ENCODE data around the gene LYPD8. TPM values are rescaled to one million over a fixed set of nuclear protein-coding genes. Genes with fewer than 3 reads are reported as not detected.

Gene LYPD8
- total RNA-seq, 1 experiment from 2014 or later, result 0.74 TPM

DNA sequence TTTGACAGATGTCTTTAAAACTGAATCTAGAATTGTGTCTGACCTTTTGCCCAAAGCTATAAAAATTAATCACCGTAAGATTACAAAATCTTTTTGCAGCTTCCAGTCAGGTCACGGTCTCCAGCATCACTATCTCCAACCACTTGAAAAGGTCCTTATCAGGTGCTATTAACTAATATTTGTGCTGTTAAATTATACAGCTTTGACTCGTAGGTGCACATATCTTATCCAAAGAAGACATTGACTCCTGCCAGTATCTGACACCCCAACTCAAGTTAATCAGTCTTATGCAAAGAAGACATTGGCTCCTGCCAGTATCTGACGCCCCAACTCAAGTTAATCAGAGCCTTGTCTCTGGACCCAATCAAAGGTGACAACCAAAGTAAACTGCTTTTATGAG lies 19.9 kb upstream of the LYPD8 start:
- Histone ChIP-seq H3K27ac (no peak overlapping the region), H3K27me3 (ENCODE audit: insufficient read depth, low read depth) (peaks cover 21% of the 10 kb centered on the region), H4K20me1 (ENCODE audit: insufficient read depth) (no peaks in the 10 kb centered on the region), H3K9me2 (ENCODE audit: insufficient read depth) (no peaks in the 10 kb centered on the region), H3K4me1 (replicated peaks; ENCODE audit: insufficient read depth) (no peaks in the 10 kb centered on the region), H3K9me3 (ENCODE audit: insufficient read depth, low read depth) (no peaks in the 10 kb centered on the region), H3K4me3 (no peak overlapping the region), H2AFZ (no peak overlapping the region), H3K4me2 (no peak overlapping the region), H3K79me2 (ENCODE audit: low read depth) (no peaks in the 10 kb centered on the region), H3F3A (ENCODE audit: insufficient read depth, low read depth) (no peaks in the 10 kb centered on the region), H3K36me3 (ENCODE audit: low read depth) (no peaks in the 10 kb centered on the region)
- DNase-seq, result no peak
- ChIA-PET CTCF (no interaction called here), POLR2A (ENCODE audit: unreplicated experiment) (no interaction called here)
- TF ChIP-seq CTCF (conservative IDR thresholded peaks at IDR 0.05) (no peak), EZH2 (IDR thresholded peaks at IDR 0.05; ENCODE audit: low read depth) (no peak)
- intact Hi-C loops (cut with micrococcal nuclease; ENCODE audit: unreplicated experiment), result no loop called here
- no TSS peak for BruUV-seq (replicated peaks)

DNA sequence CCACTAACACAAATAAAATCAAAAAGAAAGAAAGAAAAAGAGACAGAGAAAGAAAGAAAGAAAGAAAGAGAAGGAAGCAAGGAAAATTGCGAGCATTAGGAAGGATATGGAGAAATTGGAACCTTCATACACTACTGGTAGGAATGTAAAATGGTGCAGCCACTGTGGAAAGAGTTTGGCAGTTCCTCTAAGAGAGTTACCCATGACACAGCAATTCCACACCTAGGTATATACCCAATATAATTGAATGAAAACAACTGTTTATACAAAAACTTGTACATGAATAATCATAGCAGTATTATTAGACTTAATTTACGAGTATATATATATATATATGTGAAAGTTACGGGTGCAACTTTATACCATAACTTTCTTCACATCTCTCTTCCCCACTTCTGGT lies 4.1 kb upstream of the LYPD8 start:
- no peak overlapping the region for H3K27ac ChIP-seq
- no peak overlapping the region for H3K4me2 ChIP-seq
- H3K9me2 ChIP-seq (ENCODE audit: insufficient read depth), result no peaks in the 10 kb centered on the region
- H4K20me1 ChIP-seq (ENCODE audit: insufficient read depth), result no peaks in the 10 kb centered on the region
- H3K9me3 ChIP-seq (ENCODE audit: insufficient read depth, low read depth), result no peaks in the 10 kb centered on the region
- no peak overlapping the region for H3K4me3 ChIP-seq
- H3K27me3 ChIP-seq (ENCODE audit: insufficient read depth, low read depth), result peaks cover 10% of the 10 kb centered on the region
- TF ChIP-seq EZH2 (IDR thresholded peaks at IDR 0.05; ENCODE audit: low read depth), result no peak
- no peak for TF ChIP-seq CTCF (conservative IDR thresholded peaks at IDR 0.05)
- H3K79me2 ChIP-seq (ENCODE audit: low read depth), result no peaks in the 10 kb centered on the region
- no peak for DNase-seq
- ChIA-PET POLR2A (ENCODE audit: unreplicated experiment) (no interaction called here), CTCF (no interaction called here)
- intact Hi-C loops (cut with micrococcal nuclease; ENCODE audit: unreplicated experiment), result no loop called here
- no peaks in the 10 kb centered on the region for H3K36me3 ChIP-seq (ENCODE audit: low read depth)
- H3F3A ChIP-seq (ENCODE audit: insufficient read depth, low read depth), result no peaks in the 10 kb centered on the region
- BruUV-seq (replicated peaks), result no TSS peak
- H2AFZ ChIP-seq, result no peak overlapping the region
- no peaks in the 10 kb centered on the region for H3K4me1 ChIP-seq (replicated peaks; ENCODE audit: insufficient read depth)

- no TSS peak for BruUV-seq (replicated peaks)
- Histone ChIP-seq H3K9me3 (ENCODE audit: insufficient read depth, low read depth) (no peaks in the 10 kb centered on the region), H3K4me3 (no peak overlapping the region), H3K79me2 (ENCODE audit: low read depth) (no peaks in the 10 kb centered on the region), H3K27me3 (ENCODE audit: insufficient read depth, low read depth) (peaks cover 10% of the 10 kb centered on the region), H3K4me1 (replicated peaks; ENCODE audit: insufficient read depth) (no peaks in the 10 kb centered on the region), H3K27ac (no peak overlapping the region), H3K9me2 (ENCODE audit: insufficient read depth) (no peaks in the 10 kb centered on the region), H3K4me2 (no peak overlapping the region), H4K20me1 (ENCODE audit: insufficient read depth) (no peaks in the 10 kb centered on the region), H2AFZ (no peak overlapping the region), H3K36me3 (ENCODE audit: low read depth) (no peaks in the 10 kb centered on the region), H3F3A (ENCODE audit: insufficient read depth, low read depth) (peaks cover 9% of the 10 kb centered on the region; the same call in 1 of the 2 replicates)
- intact Hi-C loops (cut with micrococcal nuclease; ENCODE audit: unreplicated experiment), result no loop called here
- POLR2A ChIA-PET (ENCODE audit: unreplicated experiment), result no interaction called here
- TF ChIP-seq EZH2 (IDR thresholded peaks at IDR 0.05; ENCODE audit: low read depth), result no peak
- TF ChIP-seq CTCF (conservative IDR thresholded peaks at IDR 0.05), result no peak
- CTCF ChIA-PET, result no interaction called here
- DNase-seq, result no peak
These were observed 2.8 kb upstream of the LYPD8 start for GRCh38 chr1:248758352-248758751.

Measured in PC-9 (cell line).